ENCODE data around the gene LMBR1. TPM values are rescaled to one million over a fixed set of nuclear protein-coding genes. Genes with fewer than 3 reads are reported as not detected.

LMBR1 gene
- polyA plus RNA-seq, 1 donor from 2014 or later, result 68.9 TPM

DNA sequence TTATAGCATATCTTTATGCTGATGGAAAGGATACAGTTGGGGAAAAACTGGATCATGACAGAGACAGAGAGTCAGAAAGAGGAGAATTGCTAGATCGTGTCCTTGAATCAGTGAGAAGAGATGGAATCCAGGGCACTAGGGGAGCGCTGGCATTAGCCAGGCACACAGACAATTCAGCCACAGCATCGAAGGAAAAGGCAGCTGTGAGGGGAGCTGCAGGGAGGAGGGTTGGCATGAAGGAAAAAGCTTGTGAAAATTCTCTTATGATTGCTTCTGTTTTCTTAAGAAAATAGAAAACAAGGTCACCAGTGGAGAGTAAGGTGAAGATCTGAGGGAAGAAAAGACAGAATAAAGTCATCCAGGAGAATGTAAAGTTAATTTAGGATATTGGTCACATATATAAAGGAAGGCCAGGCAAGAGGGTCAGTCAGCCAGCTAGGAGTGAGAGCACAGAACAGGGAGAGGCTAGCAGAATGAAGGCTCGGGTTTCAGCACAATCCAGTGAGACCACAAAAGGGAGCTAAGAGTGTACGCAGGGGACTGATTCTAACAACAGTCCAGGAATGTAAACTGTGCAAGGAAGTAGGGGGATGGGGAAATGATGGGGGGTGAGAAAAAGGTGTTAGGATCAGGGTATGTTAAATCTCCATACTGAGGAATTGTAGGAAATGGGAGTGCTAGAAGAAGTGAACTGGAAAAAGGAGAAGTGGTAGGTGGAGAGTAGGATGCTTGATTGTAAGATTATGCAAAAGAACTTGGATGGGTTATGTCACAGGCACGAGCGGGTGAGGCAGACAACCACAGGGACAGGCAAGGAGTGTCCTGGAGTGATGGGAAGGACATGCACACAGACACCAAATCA is 140.4 kb downstream of the LMBR1 start:
- Histone ChIP-seq H3K9me3 (ENCODE audit: low read length) (no peaks in the 10 kb centered on the region), H3K27ac (ENCODE audit: low read length) (no peak overlapping the region), H3K79me2 (replicated peaks; ENCODE audit: insufficient read depth, low read length) (no peaks in the 10 kb centered on the region), H3K4me3 (ENCODE audit: low read length) (no peak overlapping the region), H4K20me1 (ENCODE audit: insufficient read depth) (no peaks in the 10 kb centered on the region), H2AFZ (ENCODE audit: low read depth, low read length) (no peak overlapping the region), H3K9me2 (ENCODE audit: insufficient read depth, low read length) (no peaks in the 10 kb centered on the region), H3F3A (ENCODE audit: insufficient read depth, low read length, poor library complexity, severe bottlenecking) (no peaks in the 10 kb centered on the region), H3K4me2 (ENCODE audit: low read length) (no peak overlapping the region), H3K36me3 (ENCODE audit: insufficient read depth, low read length) (no peaks in the 10 kb centered on the region), H3K9ac (ENCODE audit: low read length) (no peak overlapping the region), H3K27me3 (ENCODE audit: insufficient read depth, low read depth, low read length) (no peaks in the 10 kb centered on the region)
- TF ChIP-seq, protein P1, sequence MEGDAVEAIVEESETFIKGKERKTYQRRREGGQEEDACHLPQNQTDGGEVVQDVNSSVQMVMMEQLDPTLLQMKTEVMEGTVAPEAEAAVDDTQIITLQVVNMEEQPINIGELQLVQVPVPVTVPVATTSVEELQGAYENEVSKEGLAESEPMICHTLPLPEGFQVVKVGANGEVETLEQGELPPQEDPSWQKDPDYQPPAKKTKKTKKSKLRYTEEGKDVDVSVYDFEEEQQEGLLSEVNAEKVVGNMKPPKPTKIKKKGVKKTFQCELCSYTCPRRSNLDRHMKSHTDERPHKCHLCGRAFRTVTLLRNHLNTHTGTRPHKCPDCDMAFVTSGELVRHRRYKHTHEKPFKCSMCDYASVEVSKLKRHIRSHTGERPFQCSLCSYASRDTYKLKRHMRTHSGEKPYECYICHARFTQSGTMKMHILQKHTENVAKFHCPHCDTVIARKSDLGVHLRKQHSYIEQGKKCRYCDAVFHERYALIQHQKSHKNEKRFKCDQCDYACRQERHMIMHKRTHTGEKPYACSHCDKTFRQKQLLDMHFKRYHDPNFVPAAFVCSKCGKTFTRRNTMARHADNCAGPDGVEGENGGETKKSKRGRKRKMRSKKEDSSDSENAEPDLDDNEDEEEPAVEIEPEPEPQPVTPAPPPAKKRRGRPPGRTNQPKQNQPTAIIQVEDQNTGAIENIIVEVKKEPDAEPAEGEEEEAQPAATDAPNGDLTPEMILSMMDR (IDR thresholded peaks at IDR 0.05; ENCODE audit: poor library complexity, severe bottlenecking), result no peak
- no peak for TF ChIP-seq SMC3 (conservative IDR thresholded peaks at IDR 0.05; ENCODE audit: poor library complexity)
- TF ChIP-seq RAD21 (conservative IDR thresholded peaks at IDR 0.05), result no peak
- TF ChIP-seq, protein P2, sequence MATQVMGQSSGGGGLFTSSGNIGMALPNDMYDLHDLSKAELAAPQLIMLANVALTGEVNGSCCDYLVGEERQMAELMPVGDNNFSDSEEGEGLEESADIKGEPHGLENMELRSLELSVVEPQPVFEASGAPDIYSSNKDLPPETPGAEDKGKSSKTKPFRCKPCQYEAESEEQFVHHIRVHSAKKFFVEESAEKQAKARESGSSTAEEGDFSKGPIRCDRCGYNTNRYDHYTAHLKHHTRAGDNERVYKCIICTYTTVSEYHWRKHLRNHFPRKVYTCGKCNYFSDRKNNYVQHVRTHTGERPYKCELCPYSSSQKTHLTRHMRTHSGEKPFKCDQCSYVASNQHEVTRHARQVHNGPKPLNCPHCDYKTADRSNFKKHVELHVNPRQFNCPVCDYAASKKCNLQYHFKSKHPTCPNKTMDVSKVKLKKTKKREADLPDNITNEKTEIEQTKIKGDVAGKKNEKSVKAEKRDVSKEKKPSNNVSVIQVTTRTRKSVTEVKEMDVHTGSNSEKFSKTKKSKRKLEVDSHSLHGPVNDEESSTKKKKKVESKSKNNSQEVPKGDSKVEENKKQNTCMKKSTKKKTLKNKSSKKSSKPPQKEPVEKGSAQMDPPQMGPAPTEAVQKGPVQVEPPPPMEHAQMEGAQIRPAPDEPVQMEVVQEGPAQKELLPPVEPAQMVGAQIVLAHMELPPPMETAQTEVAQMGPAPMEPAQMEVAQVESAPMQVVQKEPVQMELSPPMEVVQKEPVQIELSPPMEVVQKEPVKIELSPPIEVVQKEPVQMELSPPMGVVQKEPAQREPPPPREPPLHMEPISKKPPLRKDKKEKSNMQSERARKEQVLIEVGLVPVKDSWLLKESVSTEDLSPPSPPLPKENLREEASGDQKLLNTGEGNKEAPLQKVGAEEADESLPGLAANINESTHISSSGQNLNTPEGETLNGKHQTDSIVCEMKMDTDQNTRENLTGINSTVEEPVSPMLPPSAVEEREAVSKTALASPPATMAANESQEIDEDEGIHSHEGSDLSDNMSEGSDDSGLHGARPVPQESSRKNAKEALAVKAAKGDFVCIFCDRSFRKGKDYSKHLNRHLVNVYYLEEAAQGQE (IDR thresholded peaks at IDR 0.05; ENCODE audit: borderline replicate concordance), result no peak
- no peak for TF ChIP-seq POLR2AphosphoS5 (IDR thresholded peaks at IDR 0.05)

DNA sequence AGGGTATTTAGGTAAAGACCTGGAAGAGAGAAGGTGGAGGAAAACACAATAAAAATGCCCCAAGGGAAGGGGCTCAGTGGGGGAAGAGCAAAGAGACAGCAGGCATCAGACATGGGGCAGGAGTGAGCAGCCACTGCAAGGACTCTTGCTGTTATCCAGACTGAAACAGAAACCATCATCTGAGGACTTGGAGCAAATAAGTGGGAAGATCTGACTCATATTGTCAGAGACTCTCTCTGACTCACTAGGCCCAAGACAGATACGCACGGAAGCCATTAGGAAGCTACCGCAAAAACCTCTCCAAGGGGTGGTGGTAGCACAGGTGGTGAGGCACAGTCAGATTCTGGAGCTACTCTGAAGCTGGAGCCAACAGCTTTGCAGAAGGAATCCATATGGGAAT is 141.7 kb downstream of the LMBR1 start:
- H3F3A ChIP-seq (ENCODE audit: insufficient read depth, low read length, poor library complexity, severe bottlenecking), result no peaks in the 10 kb centered on the region
- H3K4me3 ChIP-seq (ENCODE audit: low read length), result no peak overlapping the region
- no peaks in the 10 kb centered on the region for H3K9me3 ChIP-seq (ENCODE audit: low read length)
- no peak overlapping the region for H2AFZ ChIP-seq (ENCODE audit: low read depth, low read length)
- H3K27ac ChIP-seq (ENCODE audit: low read length), result no peak overlapping the region
- H3K27me3 ChIP-seq (ENCODE audit: insufficient read depth, low read depth, low read length), result no peaks in the 10 kb centered on the region
- H3K36me3 ChIP-seq (ENCODE audit: insufficient read depth, low read length), result no peaks in the 10 kb centered on the region
- H3K9ac ChIP-seq (ENCODE audit: low read length), result no peak overlapping the region
- H3K9me2 ChIP-seq (ENCODE audit: insufficient read depth, low read length), result no peaks in the 10 kb centered on the region
- H3K4me2 ChIP-seq (ENCODE audit: low read length), result no peak overlapping the region
- H3K79me2 ChIP-seq (replicated peaks; ENCODE audit: insufficient read depth, low read length), result no peaks in the 10 kb centered on the region
- H4K20me1 ChIP-seq (ENCODE audit: insufficient read depth), result no peaks in the 10 kb centered on the region
- TF ChIP-seq, protein P1 (IDR thresholded peaks at IDR 0.05; ENCODE audit: poor library complexity, severe bottlenecking), result no peak
- TF ChIP-seq POLR2AphosphoS5 (IDR thresholded peaks at IDR 0.05), result no peak
- no peak for TF ChIP-seq EP300 (conservative IDR thresholded peaks at IDR 0.05; ENCODE audit: poor library complexity, severe bottlenecking)
- no peak for TF ChIP-seq EZH2 (IDR thresholded peaks at IDR 0.05; ENCODE audit: borderline replicate concordance, insufficient read depth, low read length, poor library complexity, severe bottlenecking)
- no peak for TF ChIP-seq MXI1 (conservative IDR thresholded peaks at IDR 0.05; ENCODE audit: poor library complexity, severe bottlenecking)
- no peak for TF ChIP-seq RAD21 (conservative IDR thresholded peaks at IDR 0.05)
- TF ChIP-seq SMC3 (conservative IDR thresholded peaks at IDR 0.05; ENCODE audit: poor library complexity), result no peak
- TF ChIP-seq, protein P2 (IDR thresholded peaks at IDR 0.05; ENCODE audit: borderline replicate concordance), result no peak
- no peak for TF ChIP-seq TAF1 (IDR thresholded peaks at IDR 0.05; ENCODE audit: low read depth)
